Bone marrow (tissue), 2 donors: ENCODE data around the gene DNAH9.
"Not testable (repeated sequence)": the region's sequence is repeated elsewhere in the genome, so short reads cannot be mapped to it uniquely, and the experiment has no call there.

Experiments used
- DNase-seq, 2 donors: peaks; one replicate each; lab custom pipeline; 2025; lab: John Stamatoyannopoulos, UW

DNAH9 gene

GRCh38 chr17:11921296-11921695 is 323.0 kb downstream of the DNAH9 start:
- DNase-seq: no peak

- DNase-seq: no peak
These were observed 324.4 kb downstream of the DNAH9 start for GRCh38 chr17:11922638-11923037.

- no peak for DNase-seq
These were observed 325.8 kb downstream of the DNAH9 start for GRCh38 chr17:11924076-11924475.

GRCh38 chr17:11925262-11926021 is 327.2 kb downstream of the DNAH9 start:
- no peak for DNase-seq

DNA sequence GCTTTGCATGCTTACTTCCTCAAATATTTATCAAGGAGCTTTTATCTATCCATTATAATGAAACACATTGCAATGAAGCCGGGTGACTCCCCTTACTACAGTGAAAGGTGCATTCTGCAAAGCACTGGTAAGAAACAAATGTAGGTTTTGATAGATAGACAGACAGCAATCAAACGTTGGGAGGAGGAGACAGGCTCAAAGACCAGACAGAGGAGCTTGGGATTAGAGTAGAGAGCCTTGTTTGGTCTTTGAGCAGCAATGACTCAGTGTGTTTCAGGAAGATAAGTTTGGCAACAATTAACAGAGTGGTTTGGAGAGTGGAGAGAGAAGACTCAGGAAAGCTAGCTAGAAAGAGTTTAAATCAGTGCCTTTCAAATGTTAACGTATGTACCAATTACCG is 330.2 kb downstream of the DNAH9 start:
- DNase-seq: no peak

DNA sequence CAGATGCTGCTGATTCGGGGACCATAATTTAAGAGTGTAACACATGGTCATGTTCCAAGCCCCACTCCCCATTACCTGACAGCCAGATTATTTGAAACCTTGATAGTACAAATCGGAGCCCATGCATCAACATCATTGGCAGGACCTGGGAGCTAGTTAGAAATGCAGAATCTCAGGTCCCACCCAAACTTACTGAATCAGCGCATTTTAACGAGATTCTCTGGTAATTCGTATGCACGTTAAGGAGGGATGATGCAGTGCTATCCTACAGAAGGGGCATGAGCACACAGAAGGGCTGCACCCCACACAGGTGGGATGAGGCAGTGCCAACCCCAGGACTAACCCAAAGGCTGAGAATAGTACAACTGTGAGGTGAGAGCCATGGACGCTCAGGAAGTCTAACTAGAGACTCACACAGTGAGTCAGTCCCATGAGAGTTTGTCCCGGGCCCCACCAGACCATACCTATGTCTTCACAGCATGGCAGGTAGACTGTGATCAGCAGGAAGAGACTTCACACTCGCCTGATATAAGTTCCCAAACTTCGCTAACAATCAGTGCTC is 334.1 kb downstream of the DNAH9 start:
- no peak for DNase-seq

DNA sequence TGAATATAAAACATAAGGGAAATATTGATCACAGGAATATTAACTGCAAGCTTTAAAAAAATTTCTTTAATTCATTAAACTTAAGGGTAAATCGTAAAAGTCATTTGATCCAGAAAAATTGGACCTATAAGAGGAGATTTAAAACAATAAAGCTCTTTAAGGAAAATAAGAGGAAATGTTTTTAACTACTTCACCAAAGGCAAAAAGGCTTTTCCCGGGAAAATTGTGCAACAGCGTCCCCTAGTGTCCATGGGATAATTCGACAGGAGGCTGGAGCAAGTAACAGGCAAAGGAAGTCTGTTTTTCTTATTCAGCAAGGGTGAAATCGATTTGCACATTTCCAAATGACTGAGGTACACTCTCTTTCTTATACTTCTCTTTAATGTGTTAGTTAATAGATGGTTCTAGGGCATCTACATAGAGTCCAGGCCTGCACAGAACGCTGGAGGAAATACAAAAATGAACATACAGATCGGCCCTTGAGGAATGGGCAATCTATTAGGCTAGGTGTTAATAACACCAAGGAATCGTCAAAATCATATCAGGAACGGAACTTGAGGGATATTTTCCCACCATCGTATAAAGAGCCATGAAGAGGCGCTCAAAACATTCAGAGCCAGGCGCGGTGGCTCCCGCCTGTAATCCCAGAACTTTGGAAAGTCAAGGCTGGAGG is 337.6 kb downstream of the DNAH9 start:
- no peak for DNase-seq

- no peak for DNase-seq
These were observed 342.6 kb downstream of the DNAH9 start for GRCh38 chr17:11940904-11941303.

DNA sequence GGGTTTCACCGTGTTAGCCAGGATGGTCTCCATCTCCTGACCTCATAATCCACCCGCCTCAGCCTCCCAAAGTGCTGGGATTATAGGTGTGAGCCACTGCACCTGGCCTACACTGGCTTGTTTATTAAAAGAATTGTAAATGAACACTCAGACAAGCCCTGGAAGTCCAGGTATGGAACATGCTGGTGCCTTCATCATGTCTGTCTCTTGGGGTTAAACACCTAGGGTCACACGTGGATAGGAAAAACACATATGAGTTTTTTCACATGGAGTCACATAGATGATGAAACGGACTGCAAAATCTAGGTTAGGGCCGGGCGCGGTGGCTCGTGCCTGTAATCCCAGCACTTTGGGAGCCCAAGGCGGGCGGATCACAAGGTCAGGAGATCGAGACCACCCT is 344.8 kb downstream of the DNAH9 start:
- DNase-seq: not testable (repeated sequence)

- DNase-seq: no peak
These were observed 345.6 kb downstream of the DNAH9 start for GRCh38 chr17:11943759-11944347.

DNA sequence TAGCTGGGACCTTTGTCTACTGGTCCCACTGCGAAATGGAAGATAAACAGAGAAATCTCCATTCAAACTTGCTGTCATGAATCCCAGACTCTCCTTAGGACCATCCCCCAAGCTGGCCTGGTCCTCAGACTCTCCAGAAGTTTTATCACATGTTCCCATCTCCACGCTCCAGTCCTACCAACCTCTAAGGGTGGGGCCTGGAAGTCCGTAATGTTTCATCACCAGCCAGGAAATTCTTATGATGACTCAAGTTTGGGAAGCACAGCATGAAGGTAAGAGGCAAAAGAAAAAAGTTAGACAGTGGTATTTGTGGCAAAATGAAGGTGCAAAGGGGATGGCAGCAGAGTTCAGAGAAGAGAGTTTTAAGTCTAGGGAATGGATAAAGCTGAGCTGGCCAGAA is 346.3 kb downstream of the DNAH9 start:
- DNase-seq: no peak

GRCh38 chr17:11948789-11949188 is 350.5 kb downstream of the DNAH9 start:
- no peak for DNase-seq

GRCh38 chr17:11949571-11949970 is 351.3 kb downstream of the DNAH9 start:
- not testable (repeated sequence) for DNase-seq

GRCh38 chr17:11950771-11951519 is 352.7 kb downstream of the DNAH9 start:
- DNase-seq: no peak

DNA sequence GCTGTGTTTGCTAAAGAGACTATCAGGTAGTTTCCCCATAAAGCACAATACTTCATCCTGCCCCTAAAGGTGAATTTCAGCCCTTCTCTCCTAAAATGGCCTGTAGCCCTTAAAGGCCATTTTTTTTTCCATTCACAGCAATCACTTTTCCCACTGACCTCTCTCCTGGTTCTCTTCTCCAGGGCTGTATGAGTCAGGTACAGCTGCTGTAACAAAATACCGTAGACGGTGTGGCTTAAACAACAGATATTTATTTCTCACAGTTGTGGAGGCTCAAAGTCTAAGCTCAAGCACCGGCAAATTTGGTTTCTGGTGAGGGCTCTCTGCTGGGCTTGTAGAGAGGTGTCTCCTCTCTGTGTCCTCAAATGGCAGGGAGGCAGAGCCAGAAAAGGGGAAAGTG is 354.3 kb downstream of the DNAH9 start:
- no peak for DNase-seq

DNA sequence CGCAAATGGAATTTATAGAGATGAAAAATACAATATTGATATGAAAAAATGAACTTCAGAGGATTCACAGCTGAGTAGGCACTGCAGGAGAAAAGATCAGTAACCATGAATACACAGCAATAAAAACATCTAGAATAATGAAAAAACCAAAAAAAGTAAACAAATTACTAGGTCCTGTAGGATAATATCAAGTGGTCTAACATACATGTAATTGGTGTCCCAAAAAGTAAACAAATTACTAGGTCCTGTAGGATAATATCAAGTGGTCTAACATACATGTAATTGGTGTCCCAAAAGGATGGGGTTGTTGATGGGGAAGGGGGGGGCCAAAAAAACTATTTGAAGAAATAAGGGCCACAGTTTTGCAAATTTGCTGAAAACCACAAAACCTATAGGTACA is 355.7 kb downstream of the DNAH9 start:
- no peak for DNase-seq

DNA sequence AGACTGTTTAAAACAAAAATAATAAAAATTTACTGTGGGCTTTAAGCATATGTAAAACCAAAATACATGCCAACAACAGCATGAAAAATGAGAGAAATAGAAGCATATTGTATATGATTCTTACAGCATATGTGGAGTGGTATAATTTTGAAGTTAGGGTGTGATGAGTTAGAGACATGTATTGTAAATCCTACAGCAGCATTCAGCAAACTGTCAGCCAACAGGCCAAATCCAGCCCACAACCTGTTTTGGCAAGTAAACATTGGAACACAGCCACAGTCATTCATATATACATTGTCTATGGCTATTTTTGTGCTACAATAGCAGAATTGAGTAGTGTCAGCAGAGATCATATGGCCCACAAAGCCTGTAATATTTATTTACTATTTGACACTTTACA is 356.7 kb downstream of the DNAH9 start:
- no peak for DNase-seq

DNA sequence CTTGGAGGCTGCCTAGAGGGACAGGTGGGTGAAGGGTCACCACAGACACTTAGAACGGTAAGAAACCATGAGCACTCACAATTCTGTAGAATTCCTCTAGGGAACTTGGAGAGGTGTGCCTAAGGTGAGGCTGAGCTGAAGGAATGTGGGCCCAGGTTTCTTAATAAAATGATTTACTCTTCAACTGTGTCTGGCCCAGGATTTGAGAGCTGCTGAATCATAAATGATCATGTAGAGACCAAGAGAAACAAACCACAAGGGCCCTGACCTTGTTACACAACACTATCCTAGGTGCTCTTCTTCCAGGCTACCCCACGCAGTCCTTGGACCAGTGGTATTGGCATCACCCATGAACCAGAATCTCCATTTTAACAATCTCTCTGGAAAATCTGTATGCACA is 371.3 kb downstream of the DNAH9 start:
- no peak for DNase-seq

GRCh38 chr17:11972741-11973140 is 374.5 kb downstream of the DNAH9 start:
- DNase-seq: not testable (repeated sequence)

- DNase-seq: no peak
These were observed 381.5 kb downstream of the DNAH9 start for GRCh38 chr17:11979795-11980194.

DNA sequence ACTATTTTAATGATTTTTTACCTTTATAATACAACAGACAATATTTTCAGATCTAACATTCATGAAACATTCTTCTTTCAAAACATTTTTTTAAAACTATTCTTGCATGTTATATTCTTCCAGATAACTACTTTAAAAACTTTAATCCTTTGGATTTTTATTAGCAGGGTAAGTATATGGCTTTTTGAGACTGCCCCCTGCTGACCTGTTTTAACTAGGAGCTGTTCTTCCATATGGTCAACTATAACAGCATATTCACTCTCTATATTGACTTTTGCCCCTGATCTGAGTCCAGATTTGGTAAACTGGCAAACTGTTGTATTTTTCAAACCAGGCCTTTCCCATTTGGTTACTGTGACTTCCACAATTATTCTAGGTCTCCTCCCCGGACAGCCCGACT is 382.5 kb downstream of the DNAH9 start:
- DNase-seq: no peak

GRCh38 chr17:11981862-11982261 is 383.6 kb downstream of the DNAH9 start:
- no peak for DNase-seq
